NCI-H1930 (cell line): ENCODE results near the gene PDE12.
A peak's percentile ranks its signal among the peaks of the same experiment; 100 is the strongest.

ENCODE experiments used
- DNase-seq, 2 experiments: peaks; one replicate each; lab custom pipeline; 2025; lab: John Stamatoyannopoulos, UW

PDE12 gene

GRCh38 chr3:57555738-57556458 is at the start of gene PDE12:
PDE12 (plus strand) TSS chr3:57556274; CDS start chr3:57556380, 106 bp downstream.
- peak; percentile 53 to 85 for DNase-seq

- no peak for DNase-seq
Measured at GRCh38 chr3:57512166-57512565, 43.9 kb upstream of the PDE12 start.

GRCh38 chr3:57518276-57518915 is 37.7 kb upstream of the PDE12 start:
- DNase-seq, result no peak

GRCh38 chr3:57530071-57530608 is 25.9 kb upstream of the PDE12 start:
- no peak for DNase-seq

- DNase-seq, result no peak
Measured at GRCh38 chr3:57538465-57538864, 17.6 kb upstream of the PDE12 start.

GRCh38 chr3:57544181-57545125 is 11.6 kb upstream of the PDE12 start, which contains the start of gene DNAH12:
DNAH12 (minus strand) TSS chr3:57544344; CDS start chr3:57542870, 1,474 bp downstream.
- DNase-seq, result peak; percentile 62 to 66

- no peak for DNase-seq
Measured at GRCh38 chr3:57545636-57546268, 10.3 kb upstream of the PDE12 start.

GRCh38 chr3:57546616-57547015 is 9.5 kb upstream of the PDE12 start:
- DNase-seq, result no peak

GRCh38 chr3:57555306-57555705 is 768 bp upstream of the PDE12 start:
- DNase-seq, result no peak

GRCh38 chr3:57556459-57557084 is 498 bp downstream of the PDE12 start:
- DNase-seq, result no peak

- no peak for DNase-seq
Measured at GRCh38 chr3:57557085-57557537, 1.0 kb downstream of the PDE12 start.

GRCh38 chr3:57559526-57559925 is 3.5 kb downstream of the PDE12 start:
- DNase-seq, result no peak

GRCh38 chr3:57569859-57570450 is 13.9 kb downstream of the PDE12 start:
- DNase-seq, result no peak

GRCh38 chr3:57570878-57571277 is 14.8 kb downstream of the PDE12 start:
- DNase-seq, result no peak

GRCh38 chr3:57572096-57572495 is 16.0 kb downstream of the PDE12 start:
- DNase-seq, result no peak

GRCh38 chr3:57575966-57576626 is 20.0 kb downstream of the PDE12 start:
- DNase-seq, result no peak

GRCh38 chr3:57577801-57578200 is 21.7 kb downstream of the PDE12 start:
- no peak for DNase-seq

GRCh38 chr3:57582474-57583168 is 26.5 kb downstream of the PDE12 start:
- no peak for DNase-seq

- DNase-seq, result no peak
Measured at GRCh38 chr3:57583544-57583943, 27.5 kb downstream of the PDE12 start.
